Suprapubic skin (tissue), 4 donors: ENCODE data around the gene MTF2. TPM values are rescaled to one million over a fixed set of nuclear protein-coding genes. Genes with fewer than 3 reads are reported as not detected.

ENCODE experiments used
- DNase-seq, 2 donors: peaks; one replicate each; pipeline ENCODE4 v3.0.0-alpha.2; 2019; ENCODE audit warnings: low spot score in 2 of 2
- H3K27ac ChIP-seq: fragments of 200-600 bp; sonication (generic); one replicate; pipeline ENCODE4 v1.5.1; 2019
- H3K27me3 ChIP-seq: fragments of 200-600 bp; sonication (generic); one replicate; pipeline ENCODE4 v1.5.1; 2019
- H3K36me3 ChIP-seq: fragments of 200-600 bp; sonication (generic); one replicate; pipeline ENCODE4 v1.5.1; 2019
- H3K4me1 ChIP-seq: fragments of 200-600 bp; sonication (generic); one replicate; pipeline ENCODE4 v1.5.1; 2019
- H3K4me3 ChIP-seq: fragments of 200-600 bp; sonication (generic); one replicate; pipeline ENCODE4 v1.5.1; 2019; ENCODE audit warnings: mild to moderate bottlenecking
- H3K9me3 ChIP-seq: fragments of 200-600 bp; sonication (generic); one replicate; pipeline ENCODE4 v1.5.1; 2019
- CTCF ChIP-seq, 2 donors: fragments of 200-600 bp in 1 of 2; fragments of 450-650 bp in 1 of 2; sonication (generic) in 1 of 2; IDR thresholded peaks; one replicate each; pipeline ENCODE4 v1.5.1; 2016 to 2019; ENCODE audit warnings: antibody characterized with exemption in 2 of 2, mild to moderate bottlenecking in 1 of 2, moderate library complexity in 1 of 2
- EP300 ChIP-seq: sonication (generic); formaldehyde crosslinking; IDR thresholded peaks from one replicate; pipeline ENCODE4 v1.6.1; 2017; ENCODE audit warnings: antibody characterized with exemption
- POLR2A ChIP-seq, 2 donors: fragments of 450-650 bp; IDR thresholded peaks; one replicate each; pipeline ENCODE4 v1.6.1; 2017; ENCODE audit warnings: antibody characterized with exemption in 2 of 2, mild to moderate bottlenecking in 2 of 2, moderate library complexity in 2 of 2
- POLR2AphosphoS5 ChIP-seq, 3 donors: sonication (generic); formaldehyde crosslinking; IDR thresholded peaks; one replicate each; pipeline ENCODE4 v1.6.1; 2017; ENCODE audit warnings: antibody characterized with exemption in 3 of 3
- WGBS: methylation state at CpG from one replicate; pipeline ENCODE4 v1.1.5; 2018; 5-methylcytosine and 5-hydroxymethylcytosine counted together
- total RNA-seq, 4 donors: library from RNA; depleted of rRNA; stranded (reverse); fragments of >200 nt; gene quantifications; one replicate each; pipeline ENCODE4 v1.1.0, GENCODE V29; 2016

Gene MTF2
- total RNA-seq, 4 donors from 2014 or later = 7.9 to 35.3 (median 16.0) TPM

- no peak for DNase-seq
- H3K27ac ChIP-seq = no peak overlapping the region
- H3K9me3 ChIP-seq = no peaks in the 10 kb centered on the region
- H3K4me3 ChIP-seq = no peak overlapping the region
- TF ChIP-seq CTCF (IDR thresholded peaks at IDR 0.05) = no peak
- no peaks in the 10 kb centered on the region for H3K27me3 ChIP-seq
- H3K36me3 ChIP-seq = no peaks in the 10 kb centered on the region
- H3K4me1 ChIP-seq = peaks cover 29% of the 10 kb centered on the region
- WGBS = 80% methylated on average over 3 of the region's 3 CpGs
Observed at GRCh38 chr1:93082313-93082712, 3.2 kb downstream of the MTF2 start.

- DNase-seq = no peak
- Histone ChIP-seq H3K4me3 (no peak overlapping the region), H3K36me3 (no peaks in the 10 kb centered on the region), H3K9me3 (no peaks in the 10 kb centered on the region), H3K27me3 (no peaks in the 10 kb centered on the region), H3K4me1 (peaks cover 24% of the 10 kb centered on the region), H3K27ac (no peak overlapping the region)
- 94% methylated on average over 2 of the region's 2 CpGs for WGBS
- TF ChIP-seq POLR2AphosphoS5 (IDR thresholded peaks at IDR 0.05) (no peak), POLR2A (IDR thresholded peaks at IDR 0.05) (no peak), CTCF (IDR thresholded peaks at IDR 0.05) (no peak), EP300 (no peak)
Observed at GRCh38 chr1:93083979-93084378, 4.9 kb downstream of the MTF2 start.

- no peaks in the 10 kb centered on the region for H3K27me3 ChIP-seq
- 95% methylated on average over 2 of the region's 2 CpGs for WGBS
- H3K27ac ChIP-seq = no peak overlapping the region
- no peak for DNase-seq
- H3K36me3 ChIP-seq = no peaks in the 10 kb centered on the region
- no peaks in the 10 kb centered on the region for H3K4me1 ChIP-seq
- no peak for TF ChIP-seq CTCF (IDR thresholded peaks at IDR 0.05)
- no peak for TF ChIP-seq POLR2AphosphoS5 (IDR thresholded peaks at IDR 0.05)
- TF ChIP-seq POLR2A (IDR thresholded peaks at IDR 0.05) = no peak
- no peak for TF ChIP-seq EP300
- H3K4me3 ChIP-seq = no peak overlapping the region
- no peaks in the 10 kb centered on the region for H3K9me3 ChIP-seq
Observed at GRCh38 chr1:93087532-93087931, 8.4 kb downstream of the MTF2 start.

- no peak for DNase-seq
- no peak overlapping the region for H3K27ac ChIP-seq
- H3K4me3 ChIP-seq = no peak overlapping the region
- TF ChIP-seq POLR2A (IDR thresholded peaks at IDR 0.05) (no peak), POLR2AphosphoS5 (IDR thresholded peaks at IDR 0.05) (no peak), CTCF (IDR thresholded peaks at IDR 0.05) (no peak), EP300 (no peak)
- no peaks in the 10 kb centered on the region for H3K9me3 ChIP-seq
- no peaks in the 10 kb centered on the region for H3K36me3 ChIP-seq
- no peaks in the 10 kb centered on the region for H3K27me3 ChIP-seq
- WGBS = 80% methylated on average over 2 of the region's 2 CpGs
- H3K4me1 ChIP-seq = no peaks in the 10 kb centered on the region
Observed at GRCh38 chr1:93093332-93094006, 14.4 kb downstream of the MTF2 start.

- H3K27me3 ChIP-seq = no peaks in the 10 kb centered on the region
- H3K9me3 ChIP-seq = no peaks in the 10 kb centered on the region
- TF ChIP-seq POLR2A (IDR thresholded peaks at IDR 0.05) (no peak), CTCF (IDR thresholded peaks at IDR 0.05) (no peak), POLR2AphosphoS5 (IDR thresholded peaks at IDR 0.05) (no peak), EP300 (no peak)
- H3K4me3 ChIP-seq = no peak overlapping the region
- DNase-seq = no peak
- no peaks in the 10 kb centered on the region for H3K4me1 ChIP-seq
- 72% methylated on average over 6 of the region's 6 CpGs for WGBS
- no peak overlapping the region for H3K27ac ChIP-seq
- H3K36me3 ChIP-seq = no peaks in the 10 kb centered on the region
Observed at GRCh38 chr1:93095804-93096585, 16.9 kb downstream of the MTF2 start.
